ENCODE data around the gene MCAT.

MCAT gene

DNA sequence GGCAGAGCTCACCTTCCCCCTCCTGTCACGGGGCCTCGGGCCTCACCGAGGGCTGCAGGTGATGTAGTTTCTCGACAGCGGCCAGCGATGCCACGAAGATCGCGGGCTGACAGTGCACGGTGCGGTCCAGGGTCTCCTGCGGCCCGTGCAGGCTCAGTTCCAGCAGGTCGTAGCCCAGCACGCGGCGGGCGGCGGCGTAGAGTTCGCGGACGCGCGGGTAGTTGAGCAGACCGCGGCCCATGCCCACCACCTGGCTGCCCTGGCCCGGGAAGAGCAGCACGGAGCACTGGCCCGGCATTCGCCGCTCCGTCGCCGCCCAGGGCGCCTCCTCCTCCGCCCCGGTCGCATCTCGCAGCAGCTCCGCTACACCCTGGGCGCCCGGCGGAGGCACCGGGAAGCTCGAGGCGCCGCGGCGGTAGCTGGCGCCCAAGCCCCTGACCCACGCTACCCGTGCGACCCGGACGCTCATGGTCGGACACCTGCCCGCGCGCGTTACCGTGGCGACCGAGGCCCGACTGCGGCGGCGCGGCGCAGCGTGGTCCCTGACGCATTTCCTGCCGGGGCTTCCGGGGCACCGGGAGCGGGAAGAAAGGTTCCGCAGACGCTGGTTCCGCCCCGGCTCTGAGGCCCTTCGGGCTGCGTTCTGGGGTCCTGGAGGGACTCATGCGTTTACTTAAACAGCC lies at the start of gene MCAT:
Gene MCAT, minus strand, starts transcription at position 519 of the 683 bp plus-strand sequence. Its CDS starts 50 bp downstream, at position 469.
- Histone ChIP-seq H3K36me3 (replicated peaks) (peaks cover 31% of the 10 kb centered on the region), H3K4me3 (peak within 1 kb of the TSS; percentile 78), H3K4me1 (peaks cover 9% of the 10 kb centered on the region), H3K27me3 (ENCODE audit: low read depth) (no peaks in the 10 kb centered on the region), H3K9me3 (no peaks in the 10 kb centered on the region)
- in situ Hi-C loops (cut with MboI; ENCODE audit: low sequenced_read_pairs) = no loop called here
- peak; percentile 78 to 89 for DNase-seq (ENCODE audit: low spot score in 2 of 2)

GRCh38 chr22:43191831-43192230 lies 48.6 kb upstream of the MCAT start:
- Histone ChIP-seq H3K36me3 (replicated peaks) (no peaks in the 10 kb centered on the region), H3K4me3 (no peak overlapping the region), H3K9me3 (no peaks in the 10 kb centered on the region), H3K4me1 (peaks cover 5% of the 10 kb centered on the region), H3K27me3 (ENCODE audit: low read depth) (no peaks in the 10 kb centered on the region)
- no peak for DNase-seq (ENCODE audit: low spot score in 2 of 2)
- in situ Hi-C loops (cut with MboI; ENCODE audit: low sequenced_read_pairs) = no loop called here

- no peak overlapping the region for H3K4me3 ChIP-seq
- no peak for DNase-seq (ENCODE audit: low spot score in 2 of 2)
- in situ Hi-C loops (cut with MboI; ENCODE audit: low sequenced_read_pairs) = no loop called here
- H3K4me1 ChIP-seq = peaks cover 15% of the 10 kb centered on the region
- peaks cover 6% of the 10 kb centered on the region for H3K36me3 ChIP-seq (replicated peaks)
- no peaks in the 10 kb centered on the region for H3K27me3 ChIP-seq (ENCODE audit: low read depth)
- H3K9me3 ChIP-seq = no peaks in the 10 kb centered on the region
Observed at GRCh38 chr22:43188829-43189545, 45.8 kb upstream of the MCAT start.

DNA sequence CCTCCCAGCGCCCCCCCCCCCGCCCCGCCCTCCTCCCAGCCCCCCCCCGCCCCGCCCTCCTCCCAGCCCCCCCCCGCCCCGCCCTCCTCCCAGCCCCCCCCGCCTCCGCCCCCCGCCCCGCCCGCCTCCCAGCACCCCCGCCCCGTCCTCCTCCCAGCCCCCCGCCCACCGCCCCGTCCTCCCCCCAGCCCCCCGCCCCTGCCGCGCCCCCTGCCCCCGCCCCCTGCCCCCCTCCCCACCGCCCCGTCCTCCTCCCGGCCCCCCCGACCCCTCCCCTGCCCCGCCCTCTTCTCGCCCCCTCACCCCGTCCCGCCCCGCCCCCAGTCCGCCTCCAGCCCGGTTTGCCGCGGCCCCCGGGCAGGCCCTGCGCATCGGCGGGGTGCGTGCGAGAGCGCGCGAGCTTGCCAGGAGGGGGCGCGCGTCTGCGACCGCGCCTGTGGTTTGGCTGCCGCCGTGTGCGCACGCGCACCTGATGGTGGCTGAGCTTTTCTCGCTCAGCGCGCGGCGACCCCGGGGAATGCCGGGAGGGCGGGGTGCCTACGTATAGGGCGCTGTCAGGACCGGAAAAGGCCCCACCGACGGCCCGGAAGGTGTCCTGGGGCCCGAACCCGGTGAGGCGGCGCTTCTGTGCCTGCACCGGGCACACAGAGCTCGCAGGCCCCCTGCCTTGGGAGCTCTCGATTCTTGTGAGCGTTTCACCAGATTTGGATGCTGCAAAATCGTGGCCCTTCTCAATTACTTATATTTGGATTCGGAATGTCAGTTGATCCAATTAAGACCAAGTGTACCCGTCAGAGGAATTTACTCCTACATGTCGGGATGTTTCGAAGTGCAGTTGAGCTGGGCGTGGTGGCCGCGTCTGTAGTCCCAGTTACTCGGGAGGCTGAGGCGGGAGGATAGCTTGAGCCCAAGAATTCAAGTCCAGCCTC lies 44.2 kb upstream of the MCAT start:
- in situ Hi-C loops (cut with MboI; ENCODE audit: low sequenced_read_pairs) = no loop called here
- peak overlapping the region; percentile 43 for H3K4me3 ChIP-seq
- H3K27me3 ChIP-seq (ENCODE audit: low read depth) = no peaks in the 10 kb centered on the region
- peaks cover 21% of the 10 kb centered on the region for H3K36me3 ChIP-seq (replicated peaks)
- no peaks in the 10 kb centered on the region for H3K9me3 ChIP-seq
- peaks cover 17% of the 10 kb centered on the region for H3K4me1 ChIP-seq
- DNase-seq (ENCODE audit: low spot score in 2 of 2) = peak; percentile 86 to 96

DNA sequence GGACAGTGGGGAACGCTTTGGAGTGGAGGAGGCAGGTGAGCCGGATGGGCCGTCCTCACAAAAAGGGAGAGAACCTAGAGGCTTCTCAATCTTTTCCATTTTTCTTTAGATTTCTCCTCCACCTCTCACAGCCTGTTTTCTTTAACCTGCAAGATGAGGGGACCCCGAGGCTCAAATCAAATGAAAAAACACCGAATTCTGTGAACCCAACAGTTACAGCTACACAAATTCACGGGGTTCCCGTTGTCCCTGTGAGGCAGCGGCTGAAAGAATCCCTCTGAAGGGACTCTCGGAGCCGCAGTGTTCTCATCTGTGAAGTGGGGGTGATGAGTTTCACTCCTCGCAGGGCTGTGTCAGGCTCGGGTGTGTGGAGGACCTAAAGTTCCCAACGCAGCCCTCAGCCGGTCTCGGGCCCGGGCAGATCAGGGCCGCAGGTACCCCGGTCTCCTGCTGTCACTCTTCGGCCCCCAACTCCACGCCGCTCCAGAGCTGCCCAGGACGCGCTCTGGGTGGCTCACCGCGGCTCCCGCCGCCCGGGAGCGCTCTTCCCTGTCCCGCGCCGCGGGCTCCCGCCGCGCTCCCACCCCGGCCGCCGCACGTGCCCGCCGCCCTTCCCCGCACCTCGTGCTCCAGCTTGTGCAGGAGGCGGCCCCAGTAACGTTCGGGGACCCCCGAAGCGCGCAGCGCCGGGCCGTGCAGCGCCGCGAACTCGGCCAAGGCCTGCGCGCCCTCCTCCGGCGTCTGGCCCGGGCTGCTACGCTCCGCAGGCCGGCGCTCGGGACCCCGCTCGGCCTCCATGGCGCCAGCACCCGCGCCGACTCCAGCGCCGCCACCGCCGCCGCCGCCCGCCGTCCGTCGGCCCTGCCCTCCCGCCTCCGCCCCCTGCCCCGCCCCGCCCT lies 43.3 kb upstream of the MCAT start, which contains the start of gene TTLL12:
Gene TTLL12, minus strand, starts transcription at position 863 of the 899 bp plus-strand sequence. Its CDS starts 65 bp downstream, at position 798.
- Histone ChIP-seq H3K9me3 (no peaks in the 10 kb centered on the region), H3K27me3 (ENCODE audit: low read depth) (no peaks in the 10 kb centered on the region), H3K4me1 (peaks cover 17% of the 10 kb centered on the region), H3K36me3 (replicated peaks) (peaks cover 26% of the 10 kb centered on the region), H3K4me3 (peak within 1 kb of the TSS; percentile 69)
- DNase-seq (ENCODE audit: low spot score in 2 of 2) = peak; percentile 19 to 68
- in situ Hi-C loops (cut with MboI; ENCODE audit: low sequenced_read_pairs) = no loop called here

- H3K4me1 ChIP-seq = peaks cover 17% of the 10 kb centered on the region
- DNase-seq (ENCODE audit: low spot score in 2 of 2) = peak; percentile 25 to 63
- in situ Hi-C loops (cut with MboI; ENCODE audit: low sequenced_read_pairs) = no loop called here
- no peaks in the 10 kb centered on the region for H3K9me3 ChIP-seq
- H3K36me3 ChIP-seq (replicated peaks) = peaks cover 32% of the 10 kb centered on the region
- no peaks in the 10 kb centered on the region for H3K27me3 ChIP-seq (ENCODE audit: low read depth)
- peak overlapping the region; percentile 69 for H3K4me3 ChIP-seq
Observed at GRCh38 chr22:43185860-43186261, 42.7 kb upstream of the MCAT start.

DNA sequence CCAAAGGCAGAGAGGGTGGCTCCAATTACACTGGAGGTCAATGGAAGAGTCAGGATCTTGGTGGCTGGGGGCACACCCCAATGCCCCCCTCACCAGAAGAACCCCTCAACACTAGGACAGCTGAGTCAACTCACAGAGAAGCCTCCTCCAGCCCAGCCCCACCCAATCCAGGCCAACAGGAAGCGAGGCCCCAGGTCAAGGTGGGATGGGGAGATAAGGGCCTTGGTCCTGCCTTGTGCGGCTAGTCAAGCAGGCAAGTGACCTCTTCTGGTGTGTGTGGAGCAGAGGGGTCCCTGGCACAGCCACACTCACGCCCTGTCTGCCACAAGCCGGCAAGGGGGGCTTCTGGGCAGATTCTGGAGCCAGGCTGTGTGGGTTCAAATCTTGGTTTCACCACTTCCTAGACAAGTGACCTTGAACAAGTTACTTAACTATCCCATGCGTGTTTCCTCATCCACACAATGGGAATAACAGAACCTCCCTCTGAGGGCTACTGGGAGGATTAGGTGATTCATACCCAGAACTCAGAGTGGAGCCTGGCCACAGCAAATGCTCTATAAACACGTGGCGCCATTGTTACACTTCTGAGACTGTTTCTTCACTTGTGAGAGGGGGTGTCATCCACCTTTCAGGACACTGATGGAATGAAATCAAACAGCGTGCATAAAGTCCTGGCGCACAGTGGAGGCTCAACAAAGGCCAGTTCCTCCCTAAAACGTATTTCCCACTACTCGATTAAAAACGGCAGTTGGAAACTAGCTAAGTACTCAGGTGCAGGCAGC lies 40.5 kb upstream of the MCAT start:
- in situ Hi-C loops (cut with MboI; ENCODE audit: low sequenced_read_pairs) = no loop called here
- Histone ChIP-seq H3K4me1 (peaks cover 17% of the 10 kb centered on the region), H3K27me3 (ENCODE audit: low read depth) (no peaks in the 10 kb centered on the region), H3K4me3 (no peak overlapping the region), H3K36me3 (replicated peaks) (peaks cover 54% of the 10 kb centered on the region), H3K9me3 (no peaks in the 10 kb centered on the region)
- no peak for DNase-seq (ENCODE audit: low spot score in 2 of 2)

GRCh38 chr22:43182726-43183125 lies 39.5 kb upstream of the MCAT start:
- DNase-seq (ENCODE audit: low spot score in 2 of 2) = no peak
- Histone ChIP-seq H3K4me1 (peaks cover 12% of the 10 kb centered on the region), H3K4me3 (no peak overlapping the region), H3K27me3 (ENCODE audit: low read depth) (no peaks in the 10 kb centered on the region), H3K9me3 (no peaks in the 10 kb centered on the region), H3K36me3 (replicated peaks) (peaks cover 61% of the 10 kb centered on the region)
- in situ Hi-C loops (cut with MboI; ENCODE audit: low sequenced_read_pairs) = no loop called here

DNA sequence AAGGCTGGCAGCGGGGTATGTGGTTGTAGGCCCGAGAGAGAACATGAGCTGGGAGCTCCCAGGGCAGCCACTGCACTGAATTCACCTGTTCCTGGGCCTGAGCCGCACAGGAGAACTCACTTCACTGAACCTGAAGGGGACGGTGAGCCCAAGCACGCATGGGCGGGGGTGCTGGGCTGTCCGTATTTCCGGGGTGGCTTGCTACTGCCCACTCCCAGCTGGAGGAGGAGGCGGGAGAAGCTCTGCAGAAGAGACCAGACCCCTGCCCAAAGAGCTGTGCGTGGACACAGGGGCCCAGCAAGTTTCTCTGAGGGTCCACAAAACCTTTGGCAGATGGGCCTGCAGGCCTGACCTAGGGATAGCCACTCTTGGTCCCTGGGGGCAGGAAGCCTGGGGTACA lies 38.9 kb upstream of the MCAT start:
- peaks cover 67% of the 10 kb centered on the region for H3K36me3 ChIP-seq (replicated peaks)

GRCh38 chr22:43181321-43182076 lies 38.3 kb upstream of the MCAT start:
- DNase-seq (ENCODE audit: low spot score in 2 of 2) = no peak
- in situ Hi-C loops (cut with MboI; ENCODE audit: low sequenced_read_pairs) = no loop called here

More for the DNA sequence above, 38.9 kb upstream of the MCAT start:
- in situ Hi-C loops (cut with MboI; ENCODE audit: low sequenced_read_pairs) = no loop called here
- Histone ChIP-seq H3K27me3 (ENCODE audit: low read depth) (no peaks in the 10 kb centered on the region), H3K4me3 (no peak overlapping the region), H3K9me3 (no peaks in the 10 kb centered on the region), H3K4me1 (peaks cover 12% of the 10 kb centered on the region)
- DNase-seq (ENCODE audit: low spot score in 2 of 2) = no peak

GRCh38 chr22:43180670-43181069 lies 37.5 kb upstream of the MCAT start:
- H3K9me3 ChIP-seq = no peaks in the 10 kb centered on the region
- peaks cover 75% of the 10 kb centered on the region for H3K36me3 ChIP-seq (replicated peaks)

More at GRCh38 chr22:43181321-43182076, 38.3 kb upstream of the MCAT start:
- peaks cover 71% of the 10 kb centered on the region for H3K36me3 ChIP-seq (replicated peaks)
- peaks cover 12% of the 10 kb centered on the region for H3K4me1 ChIP-seq
- no peaks in the 10 kb centered on the region for H3K27me3 ChIP-seq (ENCODE audit: low read depth)
- no peak overlapping the region for H3K4me3 ChIP-seq
- H3K9me3 ChIP-seq = no peaks in the 10 kb centered on the region

GRCh38 chr22:43179911-43180195 lies 36.7 kb upstream of the MCAT start:
- H3K27me3 ChIP-seq (ENCODE audit: low read depth) = no peaks in the 10 kb centered on the region
- in situ Hi-C loops (cut with MboI; ENCODE audit: low sequenced_read_pairs) = no loop called here
- H3K4me3 ChIP-seq = no peak overlapping the region
- no peaks in the 10 kb centered on the region for H3K9me3 ChIP-seq
- peaks cover 8% of the 10 kb centered on the region for H3K4me1 ChIP-seq
- DNase-seq (ENCODE audit: low spot score in 2 of 2) = no peak
- peaks cover 83% of the 10 kb centered on the region for H3K36me3 ChIP-seq (replicated peaks)

More at GRCh38 chr22:43180670-43181069, 37.5 kb upstream of the MCAT start:
- no peaks in the 10 kb centered on the region for H3K27me3 ChIP-seq (ENCODE audit: low read depth)
- no peak overlapping the region for H3K4me3 ChIP-seq
- no peak for DNase-seq (ENCODE audit: low spot score in 2 of 2)
- in situ Hi-C loops (cut with MboI; ENCODE audit: low sequenced_read_pairs) = no loop called here
- peaks cover 12% of the 10 kb centered on the region for H3K4me1 ChIP-seq
